Loucy (cell line): Measurements from ENCODE around the gene TMEM273.
A peak's percentile ranks its signal among the peaks of the same experiment; 100 is the strongest.

Experiments
- H2AFZ ChIP-seq: fragments of 200-600 bp; sonication (generic); 2 replicates; pipeline ENCODE4 v1.6.0; 2016; ENCODE audit warnings: antibody characterized with exemption, mild to moderate bottlenecking, low read length, moderate library complexity
- H3F3A ChIP-seq: fragments of 200-600 bp; 2 replicates; pipeline ENCODE4 v1.6.0; 2016; ENCODE audit warnings: antibody characterized with exemption, low read depth, mild to moderate bottlenecking
- H3K27me3 ChIP-seq: fragments of 200-600 bp; sonication (generic); 2 replicates; pipeline ENCODE4 v1.6.1; 2014; ENCODE audit warnings: low read length, mild to moderate bottlenecking; ENCODE audit not compliant: insufficient read depth, poor library complexity, severe bottlenecking
- H3K36me3 ChIP-seq: fragments of 200-600 bp; sonication (generic); 2 replicates; pipeline ENCODE4 v1.6.1; 2016; ENCODE audit warnings: low read length; ENCODE audit not compliant: insufficient read depth
- H3K4me1 ChIP-seq: fragments of 200-600 bp; sonication (generic); 2 replicates; pipeline ENCODE4 v1.5.1; 2014; ENCODE audit warnings: low read length, mild to moderate bottlenecking; ENCODE audit not compliant: insufficient read depth, poor library complexity, severe bottlenecking
- H3K4me2 ChIP-seq: fragments of 200-600 bp; sonication (generic); 2 replicates; pipeline ENCODE4 v1.6.0; 2014; ENCODE audit warnings: antibody characterized with exemption, low read length, low read depth, mild to moderate bottlenecking; ENCODE audit not compliant: poor library complexity, severe bottlenecking
- H3K4me3 ChIP-seq: fragments of 200-600 bp; sonication (generic); 2 replicates; pipeline ENCODE4 v1.5.1; 2014; ENCODE audit warnings: low read length, mild to moderate bottlenecking, mixed read lengths; ENCODE audit not compliant: poor library complexity, severe bottlenecking
- H3K79me2 ChIP-seq: fragments of 200-600 bp; sonication (generic); 2 replicates; pipeline ENCODE4 v1.6.1; 2014; ENCODE audit warnings: low read length; ENCODE audit not compliant: insufficient read depth
- H3K9ac ChIP-seq: fragments of 200-600 bp; sonication (generic); 2 replicates; pipeline ENCODE4 v1.6.0; 2014; ENCODE audit warnings: mild to moderate bottlenecking, low read depth, low read length, moderate library complexity; ENCODE audit not compliant: poor library complexity, severe bottlenecking
- H3K9me2 ChIP-seq: fragments of 200-600 bp; sonication (generic); replicated peaks from 2 replicates; pipeline ENCODE4 v1.6.1; 2016; ENCODE audit warnings: low read depth, low read length, mixed read lengths
- H3K9me3 ChIP-seq: fragments of 200-600 bp; sonication (generic); 2 replicates; pipeline ENCODE4 v1.6.1; 2014; ENCODE audit warnings: mild to moderate bottlenecking, antibody characterized with exemption, low read length, low read depth; ENCODE audit not compliant: insufficient read depth
- H4K20me1 ChIP-seq: fragments of 200-600 bp; sonication (generic); 2 replicates; pipeline ENCODE4 v1.6.0; 2014; ENCODE audit warnings: antibody characterized with exemption, low read length, mild to moderate bottlenecking; ENCODE audit not compliant: insufficient read depth, poor library complexity, severe bottlenecking
- CTCF ChIP-seq: fragments of 200-600 bp; sonication (generic); conservative IDR thresholded peaks from 2 replicates; pipeline ENCODE4 v1.5.1; 2014; ENCODE audit warnings: mild to moderate bottlenecking, antibody characterized with exemption, low read length
- EZH2phosphoT487 ChIP-seq: fragments of 200-600 bp; IDR thresholded peaks from 2 replicates; pipeline ENCODE4 v1.6.1; 2018; ENCODE audit warnings: antibody characterized with exemption, mild to moderate bottlenecking, moderate library complexity, borderline replicate concordance

Gene TMEM273

GRCh38 chr10:49223205-49223604 is 35.0 kb upstream of the TMEM273 start:
- Histone ChIP-seq H3F3A (no peaks in the 10 kb centered on the region), H3K9me3 (0 out of 2 replicates have a peak, but pooled peaks cover 2% of the 10 kb centered on the region), H4K20me1 (no peaks in the 10 kb centered on the region), H3K4me1 (no peaks in the 10 kb centered on the region), H3K79me2 (no peaks in the 10 kb centered on the region), H3K27me3 (no peaks in the 10 kb centered on the region), H3K9me2 (no peaks in the 10 kb centered on the region), H3K36me3 (no peaks in the 10 kb centered on the region), H2AFZ (no peak overlapping the region), H3K9ac (no peak overlapping the region), H3K4me2 (no peak overlapping the region), H3K4me3 (no peak overlapping the region)
- no peak for TF ChIP-seq EZH2phosphoT487
- no peak for TF ChIP-seq CTCF

GRCh38 chr10:49222170-49222569 is 34.0 kb upstream of the TMEM273 start:
- H3K4me2 ChIP-seq: no peak overlapping the region
- no peaks in the 10 kb centered on the region for H4K20me1 ChIP-seq
- no peaks in the 10 kb centered on the region for H3K27me3 ChIP-seq
- no peaks in the 10 kb centered on the region for H3K36me3 ChIP-seq
- no peak overlapping the region for H2AFZ ChIP-seq
- H3K4me3 ChIP-seq: no peak overlapping the region
- H3K79me2 ChIP-seq: no peaks in the 10 kb centered on the region
- H3K4me1 ChIP-seq: no peaks in the 10 kb centered on the region
- TF ChIP-seq EZH2phosphoT487 (no peak), CTCF (0 out of 2 replicates have a peak, but pooled peaks have one; percentile 21)
- H3K9me3 ChIP-seq: 0 out of 2 replicates have a peak, but pooled peaks cover 2% of the 10 kb centered on the region
- no peak overlapping the region for H3K9ac ChIP-seq
- H3K9me2 ChIP-seq: no peaks in the 10 kb centered on the region
- no peaks in the 10 kb centered on the region for H3F3A ChIP-seq

GRCh38 chr10:49220679-49221078 is 32.5 kb upstream of the TMEM273 start:
- Histone ChIP-seq H4K20me1 (no peaks in the 10 kb centered on the region), H3K4me1 (no peaks in the 10 kb centered on the region), H3K9me2 (no peaks in the 10 kb centered on the region), H2AFZ (no peak overlapping the region), H3K4me2 (no peak overlapping the region), H3K9me3 (0 out of 2 replicates have a peak, but pooled peaks cover 2% of the 10 kb centered on the region), H3F3A (no peaks in the 10 kb centered on the region), H3K9ac (no peak overlapping the region), H3K4me3 (no peak overlapping the region), H3K27me3 (no peaks in the 10 kb centered on the region), H3K36me3 (no peaks in the 10 kb centered on the region), H3K79me2 (no peaks in the 10 kb centered on the region)
- TF ChIP-seq EZH2phosphoT487 (no peak), CTCF (no peak)
